ENCODE results near the gene NEURL1. TPM values are rescaled to one million over a fixed set of nuclear protein-coding genes. Genes with fewer than 3 reads are reported as not detected.

NEURL1 gene, protein sequence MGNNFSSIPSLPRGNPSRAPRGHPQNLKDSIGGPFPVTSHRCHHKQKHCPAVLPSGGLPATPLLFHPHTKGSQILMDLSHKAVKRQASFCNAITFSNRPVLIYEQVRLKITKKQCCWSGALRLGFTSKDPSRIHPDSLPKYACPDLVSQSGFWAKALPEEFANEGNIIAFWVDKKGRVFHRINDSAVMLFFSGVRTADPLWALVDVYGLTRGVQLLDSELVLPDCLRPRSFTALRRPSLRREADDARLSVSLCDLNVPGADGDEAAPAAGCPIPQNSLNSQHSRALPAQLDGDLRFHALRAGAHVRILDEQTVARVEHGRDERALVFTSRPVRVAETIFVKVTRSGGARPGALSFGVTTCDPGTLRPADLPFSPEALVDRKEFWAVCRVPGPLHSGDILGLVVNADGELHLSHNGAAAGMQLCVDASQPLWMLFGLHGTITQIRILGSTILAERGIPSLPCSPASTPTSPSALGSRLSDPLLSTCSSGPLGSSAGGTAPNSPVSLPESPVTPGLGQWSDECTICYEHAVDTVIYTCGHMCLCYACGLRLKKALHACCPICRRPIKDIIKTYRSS
- total RNA-seq, result under 0.01 TPM in 2 replicates

DNA sequence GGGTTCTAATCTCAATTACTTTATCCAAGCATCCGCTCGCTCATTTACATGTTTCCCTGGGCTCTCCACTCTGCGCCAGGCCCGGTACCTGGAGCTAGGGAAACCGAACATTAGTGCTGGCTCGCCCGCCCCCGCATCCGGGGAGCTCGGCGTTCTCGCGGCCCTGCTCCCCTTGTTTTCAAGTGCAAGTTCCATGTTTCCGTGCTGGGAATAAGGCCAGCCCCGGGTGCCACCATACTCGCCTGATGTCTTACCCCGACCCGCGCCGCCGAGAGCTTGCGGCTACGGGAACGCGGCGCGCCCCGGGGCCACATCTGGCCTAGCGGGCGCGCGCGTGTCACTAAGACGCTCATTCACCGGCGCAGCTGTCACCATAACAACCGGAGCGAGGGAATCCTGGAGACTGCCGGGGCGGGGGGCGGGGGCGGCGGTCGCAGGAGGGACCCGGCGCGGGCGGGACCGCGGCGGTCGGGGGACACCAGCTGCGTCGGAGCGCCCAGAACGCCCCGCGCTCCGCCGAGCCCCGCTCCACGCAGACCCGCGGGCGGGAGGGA is at the start of gene NEURL1:
Gene NEURL1 (plus strand): TSS at position 344 of the 554 bp plus-strand sequence. CDS start 683 bp downstream, outside the sequence.

DNA sequence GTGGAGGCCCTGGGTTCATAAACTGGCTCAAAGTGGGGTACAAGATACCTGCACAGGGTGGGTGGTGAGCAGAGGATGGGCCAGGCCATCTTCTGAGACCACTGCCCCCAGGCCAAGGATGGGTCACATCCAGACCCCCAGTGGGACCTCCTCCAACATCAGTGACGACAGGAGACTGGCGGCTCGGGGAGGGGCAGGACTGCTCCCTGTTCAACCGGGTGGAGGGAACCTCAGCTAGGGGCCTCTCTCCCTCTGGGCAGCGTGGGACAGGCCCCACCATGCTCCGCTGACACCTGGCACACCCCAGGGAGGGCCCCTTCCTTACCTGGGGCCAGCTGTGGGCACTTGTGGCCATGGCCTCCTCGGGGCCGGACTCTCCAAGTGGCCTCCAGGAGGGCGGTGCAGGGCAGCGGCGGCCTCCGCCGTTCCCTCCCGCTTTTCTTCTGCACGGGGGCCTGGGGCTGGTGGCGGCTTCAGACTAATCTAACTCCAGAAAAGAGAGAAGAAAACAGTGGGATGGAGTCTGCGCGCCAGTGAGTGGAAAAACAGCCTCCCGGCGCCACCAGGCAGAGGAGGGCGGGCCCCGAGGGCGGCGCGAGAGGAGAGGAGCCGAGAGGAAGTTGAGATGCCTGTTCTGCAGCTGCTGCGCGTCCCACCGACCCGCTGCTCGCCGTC is 41.5 kb upstream of the NEURL1 start, which contains the start of gene CALHM2:
Gene CALHM2 (minus strand): TSS at position 540 of the 675 bp plus-strand sequence. CDS start 2,429 bp downstream, outside the sequence.

DNA sequence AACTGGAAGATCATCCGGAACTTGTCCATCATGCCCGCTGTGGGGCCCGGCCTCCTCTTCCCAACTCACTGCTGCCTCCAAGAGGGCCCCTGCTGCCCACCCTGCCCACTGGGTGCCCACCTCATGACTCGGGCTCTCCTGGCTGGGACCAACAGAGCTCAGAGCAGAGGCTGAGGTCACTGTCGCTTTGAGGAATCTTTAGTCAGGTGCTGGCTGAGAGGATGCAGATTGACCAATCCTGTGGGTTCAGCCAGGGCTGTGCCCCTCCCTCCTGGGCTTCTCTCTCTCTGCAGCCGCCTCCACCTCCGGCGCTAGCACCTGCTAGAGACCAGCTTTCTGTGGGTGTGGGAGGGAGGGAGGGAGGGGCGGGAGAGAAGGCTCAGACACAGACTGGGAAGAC is 34.8 kb upstream of the NEURL1 start, which contains the start of gene CALHM1:
Gene CALHM1 (minus strand): TSS at position 181 of the 400 bp plus-strand sequence. CDS start 149 bp downstream, at position 32.

DNA sequence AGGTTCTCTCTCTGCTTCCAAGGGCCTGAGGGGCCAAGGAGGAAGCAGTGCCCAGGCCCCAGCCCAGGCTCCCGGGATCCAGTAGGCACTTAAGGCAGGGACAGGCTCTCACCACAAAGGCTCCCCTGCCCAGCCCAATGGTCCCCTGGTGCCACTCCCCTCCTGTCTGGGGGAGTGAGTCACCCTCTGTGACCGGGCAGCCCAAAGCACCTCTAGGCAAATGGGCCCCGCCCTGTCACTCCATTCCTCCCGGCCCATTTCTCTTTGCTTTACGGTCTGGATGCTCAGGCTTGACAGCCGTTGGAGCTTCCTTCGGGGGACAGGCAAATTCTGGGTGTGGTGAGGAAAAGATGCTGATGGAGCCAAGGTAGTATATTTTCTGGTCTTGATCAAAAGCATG is 14.4 kb upstream of the NEURL1 start, which contains the start of gene CALHM3:
Gene CALHM3 (minus strand): TSS at position 106 of the 400 bp plus-strand sequence. CDS start 208 bp downstream, outside the sequence.

Other genes starting within 250 kb of the NEURL1 start
- gene RPEL1, start 247.8 kb upstream of the NEURL1 start, total RNA-seq, result under 0.01 and 0.19 TPM in 2 replicates
- 1.1 and 1.2 TPM in 2 replicates for gene INA, start 216.6 kb upstream of the NEURL1 start, total RNA-seq
- gene PCGF6, start 142.6 kb upstream of the NEURL1 start, total RNA-seq, result 14.1 and 14.2 TPM in 2 replicates
- 4.2 and 7.5 TPM in 2 replicates for gene TAF5, start 125.7 kb upstream of the NEURL1 start, total RNA-seq
- 254 and 289 TPM in 2 replicates for gene ATP5MK, start 97.2 kb upstream of the NEURL1 start, total RNA-seq
- gene PDCD11, start 97.1 kb upstream of the NEURL1 start, total RNA-seq, result 30.2 and 53.7 TPM in 2 replicates
- 15.0 and 16.1 TPM in 2 replicates for gene CALHM2, start 41.3 kb upstream of the NEURL1 start, total RNA-seq
- not detected in 2 replicates for gene CALHM1, start 34.8 kb upstream of the NEURL1 start, total RNA-seq
- not detected in 2 replicates for gene CALHM3, start 14.5 kb upstream of the NEURL1 start, total RNA-seq